Hindlimb muscle (tissue), 1 donor: ENCODE measurements around the gene RNASEH2A. TPM values are rescaled to one million over a fixed set of nuclear protein-coding genes. Genes with fewer than 3 reads are reported as not detected.

Experiments used
- polyA plus RNA-seq: library from polyadenylated mRNA; unstranded; fragments of 120-200 nt; gene quantifications from one replicate; pipeline ENCODE4 v1.2.1, GENCODE V29; 2013; ENCODE audit not compliant: insufficient read length

RNASEH2A gene
- polyA plus RNA-seq, 1 donor: 21.9 TPM

Other genes with a start within 250 kb of the RNASEH2A start
- 3.8 TPM for gene ZNF490, start 195.8 kb upstream of the RNASEH2A start, polyA plus RNA-seq
- gene ZNF791, start 195.7 kb upstream of the RNASEH2A start, polyA plus RNA-seq: 13.3 TPM
- gene MAN2B1, start 139.8 kb upstream of the RNASEH2A start, polyA plus RNA-seq: 35.6 TPM
- 12.3 TPM for gene WDR83, start 139.8 kb upstream of the RNASEH2A start, polyA plus RNA-seq
- 73.4 TPM for gene DHPS, start 124.7 kb upstream of the RNASEH2A start, polyA plus RNA-seq
- 0.65 TPM for gene GNG14, start 118.6 kb upstream of the RNASEH2A start, polyA plus RNA-seq
- gene FBXW9, start 110.0 kb upstream of the RNASEH2A start, polyA plus RNA-seq: 5.2 TPM
- 60.9 TPM for gene TNPO2, start 82.7 kb upstream of the RNASEH2A start, polyA plus RNA-seq
- gene TRIR, start 71.9 kb upstream of the RNASEH2A start, polyA plus RNA-seq: 191 TPM
- gene GET3, start 69.1 kb upstream of the RNASEH2A start, polyA plus RNA-seq: 41.1 TPM
- gene BEST2, start 54.8 kb upstream of the RNASEH2A start, polyA plus RNA-seq: 0.09 TPM
- gene HOOK2, start 31.0 kb upstream of the RNASEH2A start, polyA plus RNA-seq: 30.2 TPM
- 36.5 TPM for gene JUNB, start 15.1 kb upstream of the RNASEH2A start, polyA plus RNA-seq
- gene PRDX2, start 4.8 kb upstream of the RNASEH2A start, polyA plus RNA-seq: 169 TPM
- gene THSD8, start 4.5 kb upstream of the RNASEH2A start, polyA plus RNA-seq: 2.2 TPM
- gene RTBDN, start 28.0 kb downstream of the RNASEH2A start, polyA plus RNA-seq: not detected
- gene MAST1, start 31.9 kb downstream of the RNASEH2A start, polyA plus RNA-seq: 0.27 TPM
- gene DNASE2, start 74.9 kb downstream of the RNASEH2A start, polyA plus RNA-seq: 10.9 TPM
- gene KLF1, start 80.6 kb downstream of the RNASEH2A start, polyA plus RNA-seq: 0.88 TPM
- 30.4 TPM for gene GCDH, start 84.6 kb downstream of the RNASEH2A start, polyA plus RNA-seq
- 3.3 TPM for gene SYCE2, start 112.7 kb downstream of the RNASEH2A start, polyA plus RNA-seq
- 43.3 TPM for gene FARSA, start 127.1 kb downstream of the RNASEH2A start, polyA plus RNA-seq
- 361 TPM for gene CALR, start 132.0 kb downstream of the RNASEH2A start, polyA plus RNA-seq
- 156 TPM for gene RAD23A, start 139.3 kb downstream of the RNASEH2A start, polyA plus RNA-seq
- gene GADD45GIP1, start 150.6 kb downstream of the RNASEH2A start, polyA plus RNA-seq: 48.4 TPM
- gene DAND5, start 163.0 kb downstream of the RNASEH2A start, polyA plus RNA-seq: 0.18 TPM
- gene NFIX, start 188.9 kb downstream of the RNASEH2A start, polyA plus RNA-seq: 112 TPM